SK-N-DZ (cell line): ENCODE results near the gene LYRM2.
A peak's percentile ranks its signal among the peaks of the same experiment; 100 is the strongest.

Experiments used
- DNase-seq: peaks from one replicate; pipeline ENCODE4 v3.0.0-alpha.2; 2015; ENCODE audit warnings: low spot score

LYRM2 gene

DNA sequence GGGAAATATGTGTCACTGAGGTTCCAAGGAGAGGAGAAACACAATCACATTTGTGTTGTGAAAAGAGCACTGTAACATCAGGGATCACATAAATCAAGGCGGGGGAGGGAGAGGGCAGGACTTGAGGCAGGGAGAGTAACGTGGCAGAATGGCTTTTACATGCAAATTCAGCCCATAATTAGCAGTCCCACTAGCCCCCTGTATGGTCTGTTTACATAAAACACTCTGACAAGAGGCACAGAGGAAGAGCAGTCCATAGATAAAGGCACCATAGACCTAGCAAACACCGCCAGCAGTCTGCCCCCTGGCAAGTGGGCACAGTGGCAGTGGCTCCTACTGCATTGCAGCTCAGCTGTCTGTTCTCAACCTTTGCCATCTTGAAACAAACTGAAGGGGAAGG, 82.7 kb downstream of the LYRM2 start:
- DNase-seq = no peak

DNA sequence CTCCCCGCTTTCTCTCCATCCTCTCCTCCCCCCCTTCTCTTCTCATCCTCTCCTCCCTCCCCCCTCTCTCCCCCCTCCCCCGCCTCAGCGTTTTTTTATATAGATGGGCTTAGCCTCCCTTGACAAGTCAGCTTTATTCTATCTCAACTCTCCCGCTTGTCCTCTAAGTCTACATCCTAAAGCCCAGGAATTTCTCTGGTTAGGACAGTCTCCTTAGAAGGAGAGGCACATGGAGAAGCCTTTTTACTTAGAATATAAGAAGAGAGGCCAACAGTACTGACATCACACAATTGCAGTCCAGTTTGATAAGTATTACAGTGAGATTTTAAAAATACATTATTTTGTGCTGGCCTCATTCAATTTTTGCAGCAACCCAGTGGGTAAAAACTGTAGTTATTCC, 83.5 kb downstream of the LYRM2 start:
- DNase-seq = no peak

DNA sequence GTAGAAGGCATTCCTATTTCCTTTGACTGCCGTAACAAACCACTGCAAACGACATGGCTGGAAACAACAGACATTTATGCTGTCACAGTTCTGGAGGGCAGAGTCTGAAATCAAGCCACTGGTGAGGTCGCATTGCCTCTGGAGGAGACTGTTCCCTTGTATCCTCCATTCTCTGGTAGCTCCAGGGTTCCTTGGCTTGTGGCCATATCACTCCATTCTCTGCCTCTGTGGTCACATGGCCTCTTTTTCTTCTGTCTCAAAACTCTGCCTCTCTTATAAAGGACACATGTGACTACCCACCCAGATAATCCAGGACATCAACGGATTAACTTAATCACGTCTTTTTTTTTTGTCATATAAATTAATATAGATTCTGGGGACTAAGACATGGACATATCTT, 84.4 kb downstream of the LYRM2 start:
- DNase-seq = no peak

DNA sequence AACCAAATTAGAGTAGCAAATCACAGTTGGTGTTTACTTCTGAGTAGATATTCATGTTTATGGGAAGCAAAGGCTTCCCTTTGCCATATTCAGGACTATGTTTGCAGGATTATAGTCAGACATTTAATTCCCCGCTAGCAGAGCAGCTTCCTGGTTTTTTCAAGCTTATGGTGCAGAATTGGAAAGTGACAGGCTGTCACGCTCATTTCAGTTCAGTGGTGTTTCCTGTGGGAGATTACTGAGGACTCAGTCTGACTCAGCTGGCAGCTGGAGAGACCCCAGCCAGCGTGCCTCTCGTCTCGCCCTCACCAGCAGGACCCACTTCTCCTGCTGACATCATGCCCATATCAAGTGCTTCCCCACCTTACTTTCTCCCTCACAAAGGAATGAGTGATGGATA, 85.1 kb downstream of the LYRM2 start:
- DNase-seq = no peak

DNA sequence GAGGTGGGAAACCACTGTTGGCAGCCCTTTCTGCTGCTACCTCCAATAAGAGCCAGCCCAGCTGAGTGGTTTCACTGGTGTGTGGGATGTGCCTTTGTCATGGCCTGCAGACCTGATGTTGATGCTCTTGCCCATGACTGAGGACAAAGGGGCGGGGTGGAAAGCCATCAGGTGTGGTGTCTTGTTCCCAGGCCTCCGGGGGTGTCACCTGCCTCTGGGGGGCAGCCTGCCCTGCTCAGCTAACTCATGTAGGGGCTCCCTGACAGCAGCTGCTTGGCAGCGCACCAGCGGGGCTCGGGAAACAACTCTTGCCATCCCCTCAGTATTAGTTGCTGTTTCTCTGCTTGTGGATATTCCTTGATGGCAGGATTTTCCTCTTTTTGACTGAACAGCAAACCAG, 91.3 kb downstream of the LYRM2 start:
- no peak for DNase-seq

DNA sequence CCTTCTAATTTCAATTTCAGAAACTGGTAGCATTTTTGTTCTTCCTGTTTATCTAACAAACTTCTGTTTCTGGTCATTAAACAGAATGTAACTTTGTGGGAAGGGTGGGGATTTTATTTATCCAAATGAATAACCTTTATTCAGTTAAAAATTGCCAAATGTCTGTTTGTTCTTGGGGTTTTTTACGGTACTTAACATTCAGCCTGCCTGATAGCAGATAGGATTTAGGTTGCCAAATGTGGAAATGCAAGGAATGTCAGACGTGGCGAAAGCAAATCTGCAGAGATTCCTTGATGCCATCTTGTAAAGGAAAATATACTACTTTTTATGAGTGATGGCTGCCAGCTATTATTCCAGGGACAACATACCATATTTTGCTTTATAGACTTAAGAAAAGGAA, 95.7 kb downstream of the LYRM2 start:
- no peak for DNase-seq

DNA sequence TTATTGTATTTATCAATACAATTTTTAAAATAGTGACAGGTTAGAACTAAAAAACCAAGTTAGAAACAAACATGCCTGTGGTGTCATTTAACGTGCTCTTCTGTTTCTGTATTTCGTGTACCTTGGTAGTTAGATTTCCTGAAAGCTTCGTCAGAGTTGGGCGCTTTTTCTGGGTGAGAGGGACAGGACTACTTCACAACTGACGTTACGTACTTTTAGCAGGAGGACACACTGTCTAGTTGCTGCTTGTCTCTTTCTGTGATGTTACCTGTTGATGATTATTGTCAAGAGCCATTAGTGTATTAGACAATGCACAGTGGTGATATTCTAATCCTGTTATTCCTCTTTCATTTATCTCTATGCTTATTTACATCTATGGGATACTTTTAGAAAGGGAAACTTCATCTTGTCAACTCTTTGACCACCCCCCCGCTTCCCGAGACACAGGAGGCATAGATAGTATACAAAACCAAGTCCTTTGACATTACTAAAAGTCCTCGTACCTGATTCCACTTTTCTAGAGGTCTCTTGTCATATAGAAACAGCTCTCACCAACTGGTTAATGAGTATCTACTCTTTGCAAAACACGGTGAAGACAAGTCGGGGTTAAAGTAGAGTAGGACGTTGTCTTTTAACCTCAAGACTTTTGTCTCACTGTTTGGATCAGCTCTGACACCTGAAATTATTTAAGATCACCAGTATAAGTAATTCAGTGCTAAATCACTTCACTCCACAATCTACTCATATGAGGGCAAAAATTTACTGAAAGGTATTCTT, 96.3 kb downstream of the LYRM2 start:
- no peak for DNase-seq

DNA sequence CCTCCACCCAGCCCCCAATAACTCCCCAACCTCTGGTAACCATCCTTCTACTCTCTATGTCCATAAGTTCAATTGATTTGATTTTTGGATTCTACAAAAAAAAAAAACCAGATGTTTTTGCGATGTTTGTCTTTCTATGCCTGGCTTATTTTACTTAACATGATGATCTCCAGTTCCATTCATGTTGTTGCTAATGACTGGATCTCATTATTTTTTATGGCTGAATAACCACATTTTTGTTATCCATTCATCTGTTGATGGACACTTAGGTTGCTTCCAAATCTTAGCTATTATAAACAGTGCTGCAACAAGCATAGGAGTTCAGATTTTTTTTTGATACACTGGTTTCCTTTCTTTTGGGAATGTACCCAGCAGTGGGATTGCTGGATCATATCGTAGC, 98.8 kb downstream of the LYRM2 start:
- DNase-seq = no peak

DNA sequence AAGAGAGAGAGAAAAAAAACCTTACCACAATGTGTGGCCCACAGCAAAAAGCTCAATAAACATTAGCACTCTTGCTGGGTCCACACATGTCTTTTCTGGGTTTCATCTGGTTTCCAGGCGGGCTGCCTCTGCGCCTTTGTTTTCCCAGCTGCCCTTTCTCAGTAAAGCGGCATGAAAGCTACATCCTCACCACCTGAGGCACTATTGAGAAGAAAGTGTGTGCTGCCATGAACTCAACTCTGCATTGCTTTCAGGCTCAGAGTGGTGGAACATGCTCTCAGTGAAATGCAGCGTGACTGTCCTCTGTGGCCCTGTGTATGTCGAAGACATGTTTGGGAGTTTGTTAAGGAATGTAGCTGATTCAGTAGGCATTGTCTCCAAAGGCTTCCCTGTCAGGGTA, 102.3 kb downstream of the LYRM2 start:
- peak; percentile 12 for DNase-seq

DNA sequence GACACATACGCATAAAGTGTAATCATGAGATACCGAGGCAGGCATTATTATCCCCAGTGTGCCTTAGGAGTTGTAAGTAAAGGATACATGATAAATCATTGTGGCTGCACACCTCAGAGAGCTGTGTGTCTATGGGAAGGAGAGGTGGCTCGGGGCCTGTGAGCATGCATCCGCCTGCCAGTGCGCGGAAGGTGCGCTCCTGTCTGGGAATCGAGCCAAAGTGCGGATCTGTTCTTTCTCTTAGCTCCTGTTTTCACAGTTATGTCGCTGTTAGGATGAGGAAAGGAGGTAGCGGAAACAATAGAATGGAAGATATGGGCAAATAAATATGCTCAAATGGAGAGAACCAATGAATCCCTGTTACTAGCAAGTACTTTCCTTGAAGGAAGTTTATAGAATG, 107.6 kb downstream of the LYRM2 start:
- no peak for DNase-seq

DNA sequence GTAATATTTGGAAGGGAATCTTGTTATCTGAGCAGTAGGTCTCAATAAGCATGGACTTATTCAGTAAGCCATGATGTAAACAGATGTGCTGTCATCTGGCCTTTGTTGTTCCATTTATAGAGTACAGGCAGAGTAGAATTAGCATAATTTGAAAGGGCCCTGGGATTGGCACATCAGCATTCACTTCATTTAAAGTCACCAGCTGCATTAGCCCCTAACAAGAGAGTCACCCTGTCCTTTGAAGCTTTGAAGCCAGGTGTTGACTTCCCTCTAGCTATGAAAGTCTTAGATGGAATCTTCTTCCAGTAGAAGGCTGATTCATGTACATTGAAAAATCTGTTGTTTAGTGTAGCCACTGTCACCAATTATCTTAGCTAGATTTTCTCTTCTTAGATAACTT, 109.7 kb downstream of the LYRM2 start:
- DNase-seq = no peak

DNA sequence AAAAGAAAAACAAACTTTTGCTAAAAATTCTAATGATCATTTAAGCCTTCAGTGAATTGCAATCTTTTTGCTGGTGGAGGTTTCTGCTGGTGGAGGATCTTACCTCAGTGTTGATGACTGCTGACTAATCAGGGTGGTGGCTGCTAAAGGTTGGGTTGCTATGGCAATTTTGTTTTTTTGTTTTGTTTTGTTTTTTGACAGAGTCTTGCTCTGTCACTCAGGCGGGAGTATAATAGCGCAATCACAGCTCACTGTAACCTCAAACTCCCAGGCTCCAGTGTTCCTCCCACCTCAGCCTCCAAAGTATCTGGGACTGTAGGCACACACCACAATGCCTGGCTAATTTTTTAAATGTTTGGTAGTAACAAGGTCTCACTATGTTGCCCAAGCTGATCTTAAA, 110.9 kb downstream of the LYRM2 start:
- no peak for DNase-seq

DNA sequence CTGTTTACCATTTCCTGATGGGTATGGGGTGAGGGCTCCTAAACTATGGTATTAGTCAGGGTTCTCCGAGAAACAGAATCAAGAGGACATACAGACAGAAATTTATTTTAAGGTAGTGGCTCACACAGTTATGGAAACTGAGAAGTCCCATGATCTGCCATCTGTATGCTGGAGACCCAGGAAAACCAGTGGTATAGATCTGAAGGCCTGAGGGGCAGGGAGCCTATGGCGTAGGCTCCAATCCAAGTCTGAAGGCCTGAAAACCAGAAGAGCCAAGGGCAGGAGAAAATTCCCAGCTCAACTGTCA, 112.0 kb downstream of the LYRM2 start:
- no peak for DNase-seq

DNA sequence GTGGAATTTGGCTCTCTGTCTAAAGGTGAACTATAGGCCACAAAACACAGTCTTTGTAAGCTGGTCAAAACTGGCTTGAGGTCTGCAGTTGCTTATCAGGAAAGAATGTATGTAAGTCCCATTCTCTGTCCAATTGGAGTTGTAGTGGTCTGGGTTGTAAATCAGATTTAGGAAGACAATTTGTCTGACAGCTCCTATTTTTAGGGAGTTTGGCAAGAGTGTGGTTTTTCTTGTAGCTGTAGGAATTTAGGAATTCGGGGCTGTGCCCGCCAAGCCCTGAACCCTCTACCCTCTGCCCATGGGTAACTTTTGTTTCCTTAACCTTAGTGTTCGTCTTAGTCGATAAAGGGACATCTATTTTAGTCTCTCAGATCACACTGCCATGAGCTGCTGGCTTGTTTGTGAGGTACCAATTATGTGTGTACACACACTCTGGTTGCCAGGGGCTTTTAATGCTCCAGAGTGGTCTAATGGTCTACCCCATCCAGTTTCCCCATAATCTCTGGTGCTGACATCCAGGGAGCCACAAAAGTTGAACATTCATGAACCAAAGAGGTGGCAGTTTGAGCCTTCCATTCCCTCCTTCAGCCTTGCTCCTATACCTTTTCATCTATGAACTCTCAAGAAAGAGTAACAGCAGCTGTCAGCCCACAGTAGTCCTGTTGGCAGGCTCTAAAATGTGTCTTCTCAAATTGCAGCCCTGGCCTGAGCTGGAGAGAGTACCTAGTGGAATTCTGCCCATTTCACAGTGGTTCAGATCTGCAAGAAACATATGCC, 112.6 kb downstream of the LYRM2 start:
- no peak for DNase-seq

DNA sequence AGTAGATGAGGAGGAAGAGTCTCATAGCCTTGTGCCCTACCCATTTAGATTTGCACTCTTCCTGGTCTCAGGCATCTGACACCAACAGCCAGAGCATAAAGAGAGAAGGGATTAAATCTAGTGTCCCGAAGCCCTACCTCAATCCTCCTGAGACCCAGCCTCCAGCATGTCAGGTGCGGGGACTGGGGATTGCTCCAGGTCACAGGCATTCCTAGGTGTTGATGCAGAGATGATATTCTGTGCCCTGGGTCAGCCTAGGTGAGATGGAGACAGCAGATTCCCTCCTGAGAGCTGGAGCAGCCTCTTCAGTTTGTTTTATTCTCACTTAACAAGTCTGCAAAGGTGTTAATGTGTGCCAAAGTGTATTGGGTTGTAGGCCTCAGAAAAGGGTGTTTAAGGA, 115.8 kb downstream of the LYRM2 start:
- DNase-seq = no peak

DNA sequence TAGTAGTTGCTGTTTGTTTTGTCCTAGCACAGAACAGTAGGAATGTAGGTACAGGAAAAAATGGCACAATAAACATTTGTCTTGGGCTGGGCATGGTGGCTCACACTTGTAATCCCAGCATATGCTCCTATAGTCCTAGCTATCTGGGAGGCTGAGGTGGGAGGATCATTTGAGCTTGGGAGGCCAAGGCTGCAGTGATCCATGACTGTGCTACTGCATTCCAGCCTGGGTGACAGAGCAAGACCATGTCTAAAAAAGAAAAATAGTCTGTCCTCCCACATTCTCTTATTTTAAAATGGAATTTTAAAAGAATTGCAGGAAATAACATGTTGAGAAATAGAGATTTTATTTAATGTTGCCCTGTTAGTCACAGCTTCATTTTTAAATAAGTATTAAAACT, 117.8 kb downstream of the LYRM2 start:
- no peak for DNase-seq

DNA sequence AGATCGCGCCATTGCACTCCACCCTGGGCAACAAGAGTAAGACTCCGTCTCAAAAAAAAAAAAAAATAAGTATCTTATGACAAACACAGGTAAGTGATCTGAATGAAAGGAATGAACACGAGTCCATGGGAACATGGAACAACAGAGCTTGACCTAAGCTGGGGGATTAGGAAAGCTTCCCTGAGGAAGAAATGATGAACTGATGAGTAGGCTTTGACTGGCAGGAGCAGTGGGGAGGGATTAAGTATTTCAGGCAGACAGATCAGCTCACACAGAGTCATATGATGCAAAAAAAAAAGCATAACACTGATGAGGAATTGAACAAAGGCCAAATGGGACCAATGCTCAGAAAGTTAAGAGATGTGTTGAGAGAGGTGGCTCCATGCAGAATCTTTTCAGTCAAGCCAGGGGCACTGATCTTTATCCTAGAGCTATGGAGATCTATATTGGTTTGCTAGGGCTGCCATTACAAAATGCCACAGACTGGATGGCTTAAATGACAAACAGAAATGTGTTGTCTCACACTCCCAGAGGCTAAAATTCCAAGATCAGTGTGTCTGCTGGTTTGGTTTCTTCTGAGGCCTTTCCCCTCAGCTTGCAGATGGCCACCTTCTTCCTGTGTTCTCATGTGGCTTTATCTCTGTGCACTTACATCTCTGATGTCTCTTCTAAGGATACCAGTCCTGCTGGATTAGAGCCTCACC, 120.0 kb downstream of the LYRM2 start:
- DNase-seq = no peak
